GM21367 (cell line): ENCODE results near the gene SLX9.
"Not testable (repeated sequence)": the region's sequence is repeated elsewhere in the genome, so short reads cannot be mapped to it uniquely, and the experiment has no call there.

Source experiments
- ATAC-seq: cut with Tn5 transposase; IDR thresholded peaks from one replicate; pipeline ENCODE4 v1.9.1; 2021; ENCODE audit not compliant: unreplicated experiment

SLX9 gene

GRCh38 chr21:44972821-44973220 is 33.0 kb downstream of the SLX9 start:
- no peak for ATAC-seq

- ATAC-seq, result no peak
Measured at GRCh38 chr21:44973598-44973997, 33.8 kb downstream of the SLX9 start.

- no peak for ATAC-seq
Measured at GRCh38 chr21:44974676-44975075, 34.8 kb downstream of the SLX9 start.

- no peak for ATAC-seq
Measured at GRCh38 chr21:44975720-44976555, 36.1 kb downstream of the SLX9 start.

- not testable (repeated sequence) for ATAC-seq
Measured at GRCh38 chr21:44976556-44977393, 36.9 kb downstream of the SLX9 start.

- ATAC-seq, result no peak
Measured at GRCh38 chr21:44977616-44978340, 37.9 kb downstream of the SLX9 start.

- no peak for ATAC-seq
Measured at GRCh38 chr21:44979687-44980561, 40.1 kb downstream of the SLX9 start.

GRCh38 chr21:44980562-44981489 is 41.0 kb downstream of the SLX9 start:
- ATAC-seq, result no peak

GRCh38 chr21:44982558-44983250 is 42.9 kb downstream of the SLX9 start:
- ATAC-seq, result no peak

GRCh38 chr21:44983421-44984206 is 43.8 kb downstream of the SLX9 start:
- ATAC-seq, result no peak

GRCh38 chr21:44984428-44984791 is 44.6 kb downstream of the SLX9 start:
- no peak for ATAC-seq

- no peak for ATAC-seq
Measured at GRCh38 chr21:44984792-44985440, 45.1 kb downstream of the SLX9 start.

GRCh38 chr21:44985441-44986401 is 45.9 kb downstream of the SLX9 start:
- ATAC-seq, result no peak

- no peak for ATAC-seq
Measured at GRCh38 chr21:44986471-44987291, 46.9 kb downstream of the SLX9 start.

- no peak for ATAC-seq
Measured at GRCh38 chr21:44987301-44987885, 47.6 kb downstream of the SLX9 start.
